HG03521 (cell line): Measurements from ENCODE around the gene SGCD.

ENCODE experiments used
- ATAC-seq: cut with Tn5 transposase; IDR thresholded peaks from one replicate; pipeline ENCODE4 v1.9.1; 2021; ENCODE audit warnings: mild to moderate bottlenecking, moderate library complexity; ENCODE audit not compliant: unreplicated experiment

SGCD gene

GRCh38 chr5:156450778-156451177 is 123.8 kb downstream of the SGCD start:
- no peak for ATAC-seq

DNA sequence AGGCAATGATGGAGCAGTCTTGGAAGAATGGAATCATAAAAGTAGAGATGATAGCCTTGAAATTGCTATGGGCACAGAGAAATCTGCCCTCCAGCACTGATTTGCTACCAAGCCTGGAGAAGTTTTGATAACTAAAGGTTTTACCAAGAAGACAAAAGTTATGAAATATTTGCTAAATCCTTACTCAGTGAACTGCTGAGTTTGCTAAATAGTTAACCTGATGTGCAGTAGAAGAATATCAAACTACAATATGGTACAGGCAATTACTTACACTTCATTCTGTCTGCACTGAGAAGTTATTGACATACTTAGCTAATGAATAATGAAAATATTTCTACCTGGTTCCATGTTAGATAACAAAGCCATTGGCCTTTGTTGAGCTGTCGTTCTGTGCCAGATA is 124.5 kb downstream of the SGCD start:
- no peak for ATAC-seq

- ATAC-seq, result no peak
These were observed 129.9 kb downstream of the SGCD start for GRCh38 chr5:156456857-156457256.

DNA sequence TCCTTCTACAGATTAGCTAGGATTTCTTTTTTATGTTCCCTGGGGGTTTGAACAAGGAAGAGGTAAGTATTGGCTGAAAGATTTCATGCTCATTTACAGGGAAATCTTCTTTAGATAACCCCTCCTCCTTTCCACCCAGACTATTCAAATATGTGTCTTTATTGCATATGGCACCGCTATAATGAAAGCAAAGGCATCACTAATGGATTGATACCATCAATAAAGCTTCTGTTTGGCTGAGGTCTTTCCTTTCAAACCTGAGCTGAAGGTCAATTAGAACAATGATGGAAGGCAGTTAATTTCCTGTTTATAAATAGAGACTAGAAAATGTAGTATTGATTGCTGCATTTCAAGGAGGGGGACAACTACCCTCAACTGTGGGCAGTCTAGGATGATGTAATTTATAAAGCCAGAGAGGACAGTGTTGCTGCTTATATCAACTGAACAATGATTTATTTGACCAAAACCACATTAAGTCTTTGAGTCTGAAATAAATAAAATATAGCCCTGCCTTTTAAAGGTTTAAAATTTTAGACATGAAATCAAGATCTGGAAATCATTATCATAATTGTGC is 132.9 kb downstream of the SGCD start:
- no peak for ATAC-seq

- no peak for ATAC-seq
These were observed 133.5 kb downstream of the SGCD start for GRCh38 chr5:156460471-156460870.

DNA sequence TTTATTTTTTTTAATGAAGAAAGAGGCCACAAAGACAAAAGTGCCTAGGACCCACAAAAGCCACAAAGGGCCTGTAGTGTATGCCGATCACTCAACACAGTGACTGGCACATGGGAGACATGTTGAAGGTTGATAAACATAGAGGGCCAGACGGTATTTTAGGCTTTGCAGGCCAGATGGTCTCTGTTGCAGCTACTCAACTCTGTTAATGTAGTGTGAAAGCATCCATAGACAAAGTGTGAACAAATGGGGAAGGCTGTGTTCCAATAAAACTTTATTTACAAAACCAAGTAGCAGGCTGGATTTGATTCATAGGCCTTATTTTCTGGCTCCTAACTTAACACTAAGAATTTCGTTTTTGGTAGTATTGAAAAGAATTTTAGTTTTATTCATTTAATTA is 139.9 kb downstream of the SGCD start:
- ATAC-seq, result no peak

GRCh38 chr5:156469636-156470035 is 142.7 kb downstream of the SGCD start:
- ATAC-seq, result no peak

GRCh38 chr5:156471893-156472292 is 144.9 kb downstream of the SGCD start:
- no peak for ATAC-seq

- ATAC-seq, result no peak
These were observed 146.4 kb downstream of the SGCD start for GRCh38 chr5:156473269-156473908.

DNA sequence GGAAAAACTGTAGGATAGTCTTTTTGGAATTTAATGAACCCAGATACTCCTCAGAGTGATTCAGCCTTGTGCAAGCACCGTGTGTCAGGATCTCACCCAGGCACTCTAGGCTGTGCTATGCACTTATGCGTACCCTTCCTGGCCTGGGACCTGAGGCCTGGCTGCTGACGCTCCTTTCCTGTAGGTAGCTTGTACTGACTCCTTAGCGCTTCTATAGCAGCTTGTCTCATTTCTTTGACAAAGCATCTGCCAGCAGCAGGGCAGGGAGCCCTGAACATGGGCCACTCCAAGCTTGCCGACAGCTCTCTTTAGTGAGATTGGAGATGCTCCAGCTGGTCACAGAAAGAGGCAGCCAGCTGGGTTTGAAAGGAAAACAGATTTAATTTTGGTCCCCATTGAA is 147.3 kb downstream of the SGCD start:
- no peak for ATAC-seq

GRCh38 chr5:156475182-156476157 is 148.5 kb downstream of the SGCD start:
- ATAC-seq, result no peak

DNA sequence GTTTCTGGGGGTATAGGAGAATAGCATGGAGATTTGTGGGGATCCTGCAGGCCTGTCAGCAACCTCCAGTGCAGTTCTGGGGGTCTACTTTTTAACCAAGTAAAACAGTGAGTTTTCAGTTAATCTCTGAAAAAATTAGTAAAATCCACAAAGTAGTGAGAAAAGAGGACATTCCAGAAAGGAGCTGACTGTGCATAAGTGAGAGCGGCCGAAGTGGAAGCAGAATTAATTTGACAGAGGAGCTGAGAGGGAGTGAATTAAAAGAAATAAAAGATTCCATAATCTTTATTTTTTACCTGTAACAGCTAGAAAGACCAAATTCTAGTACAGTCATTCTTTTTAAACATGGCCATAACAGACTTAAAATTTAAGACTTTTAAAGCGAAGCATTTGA is 149.2 kb downstream of the SGCD start:
- ATAC-seq, result no peak

DNA sequence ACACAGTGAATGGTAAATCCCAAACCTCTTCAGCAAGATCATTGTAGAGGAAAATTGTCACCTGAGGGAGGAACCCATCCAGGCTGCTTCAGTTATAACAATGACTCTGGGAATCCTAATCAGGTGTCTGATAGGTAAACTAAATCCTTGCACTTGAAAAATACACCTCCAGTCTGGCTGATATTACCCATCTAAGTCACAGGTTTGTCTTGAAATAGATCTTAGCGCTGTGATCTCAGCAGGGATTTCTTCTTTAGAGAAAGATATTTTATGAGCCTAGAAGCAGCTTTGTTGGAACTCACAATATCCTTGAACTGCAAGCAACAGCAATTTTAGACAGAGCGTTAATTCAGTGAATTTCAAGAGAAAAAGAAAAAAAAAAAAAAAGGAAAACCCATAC is 149.7 kb downstream of the SGCD start:
- no peak for ATAC-seq

- no peak for ATAC-seq
These were observed 150.2 kb downstream of the SGCD start for GRCh38 chr5:156477196-156477595.

- no peak for ATAC-seq
These were observed 152.9 kb downstream of the SGCD start for GRCh38 chr5:156479849-156480248.

DNA sequence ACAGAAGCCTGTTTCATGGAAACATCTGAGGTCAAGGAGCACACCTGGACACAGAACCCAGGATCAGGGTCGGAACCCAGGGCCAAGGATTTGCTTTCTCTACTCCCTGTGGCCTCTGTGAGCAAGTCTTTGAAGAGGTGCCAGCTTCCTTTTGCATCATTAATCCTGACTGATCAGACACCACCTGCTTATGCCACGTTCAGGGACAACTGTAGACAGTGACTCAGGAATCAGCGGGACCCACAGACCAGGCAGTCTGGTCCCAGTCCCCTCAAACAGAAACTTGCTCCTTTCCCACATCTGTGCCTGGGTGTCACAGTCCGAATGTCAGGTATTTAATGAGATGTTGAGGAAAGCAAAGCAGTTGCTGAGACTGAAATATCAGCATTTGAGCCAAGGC is 154.8 kb downstream of the SGCD start:
- no peak for ATAC-seq

GRCh38 chr5:156482818-156483217 is 155.9 kb downstream of the SGCD start:
- no peak for ATAC-seq

GRCh38 chr5:156486394-156487238 is 159.7 kb downstream of the SGCD start:
- ATAC-seq, result no peak

DNA sequence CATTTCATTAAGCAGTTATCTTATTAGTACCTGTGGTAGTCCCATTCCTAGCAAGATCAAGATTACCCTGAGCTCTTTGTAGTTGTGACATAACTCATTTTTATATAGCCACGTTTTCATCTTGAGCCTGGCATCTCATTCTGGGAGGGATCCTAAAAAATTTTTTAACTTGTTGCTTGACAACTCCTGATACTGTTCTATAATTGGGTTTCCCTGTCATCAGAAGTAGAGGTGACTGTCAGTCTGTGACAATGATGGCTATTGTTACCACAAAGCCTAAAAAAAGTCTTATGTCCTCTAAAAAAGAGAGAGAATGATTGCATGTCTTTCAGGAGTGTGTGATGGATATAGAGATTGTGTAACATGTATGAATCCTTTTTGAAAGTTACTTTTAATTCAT is 164.8 kb downstream of the SGCD start:
- ATAC-seq, result no peak

DNA sequence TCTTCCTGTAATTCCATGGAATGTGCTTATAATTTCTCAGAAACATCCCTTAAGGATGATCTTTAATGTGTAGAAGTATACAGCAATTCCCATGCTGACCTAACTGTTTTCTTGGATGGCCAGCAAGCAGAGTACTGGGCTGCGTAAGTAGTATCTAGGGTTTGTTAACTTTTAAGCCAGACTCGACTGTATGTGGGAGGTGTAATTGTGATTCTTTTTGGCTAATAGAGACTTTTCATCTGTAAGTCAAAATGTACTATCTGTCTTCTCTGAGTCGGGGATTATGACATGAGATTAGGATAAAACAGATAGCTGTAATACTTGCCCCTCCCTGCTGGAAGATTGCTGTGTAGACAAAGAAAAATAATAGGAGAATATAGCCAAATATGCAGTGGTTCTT is 169.3 kb downstream of the SGCD start:
- ATAC-seq, result no peak

- no peak for ATAC-seq
These were observed 170.8 kb downstream of the SGCD start for GRCh38 chr5:156497804-156498208.
